ENCODE data around the gene CYP3A4. TPM values are rescaled to one million over a fixed set of nuclear protein-coding genes. Genes with fewer than 3 reads are reported as not detected.

CYP3A4 gene
- total and polyA plus RNA-seq, 7 experiments from 2014 or later, result not detected

Other genes with a start within 250 kb of the CYP3A4 start
- 10 to 100 TPM in 2 of 5 experiments, 1 to 10 TPM in 3; 1.9 to 13.6 (median 5.0) TPM for gene FAM200A, start 232.1 kb downstream of the CYP3A4 start, total RNA-seq
- 1 to 10 TPM; 5.9 to 7.6 TPM for gene FAM200A, start 232.1 kb downstream of the CYP3A4 start, polyA plus RNA-seq
- 100 to 1,000 TPM; 110 to 165 (median 157) TPM for gene ZNF655, start 225.5 kb downstream of the CYP3A4 start, total RNA-seq
- gene ZNF655, start 225.5 kb downstream of the CYP3A4 start, polyA plus RNA-seq, result 10 to 100 TPM; 65.8 to 81.7 TPM
- 1 to 10 TPM in 1 of 5 experiments, under 1 TPM in 3, not detected in 1; 0.80 to 1.9 (median 0.90) TPM for gene TMEM225B, start 185.9 kb downstream of the CYP3A4 start, total RNA-seq
- gene TMEM225B, start 185.9 kb downstream of the CYP3A4 start, polyA plus RNA-seq, result 1 to 10 TPM in 1 of 2 donors, under 1 TPM in 1; 0.44 to 2.5 TPM
- 10 to 100 TPM; 33.9 to 51.6 (median 43.8) TPM for gene ZSCAN25, start 167.2 kb downstream of the CYP3A4 start, total RNA-seq
- 10 to 100 TPM; 15.5 to 20.6 TPM for gene ZSCAN25, start 167.2 kb downstream of the CYP3A4 start, polyA plus RNA-seq
- gene CYP3A5, start 104.2 kb downstream of the CYP3A4 start, total RNA-seq, result under 1 TPM in 1 of 5 experiments, not detected in 4; 0.27 TPM
- gene CYP3A5, start 104.2 kb downstream of the CYP3A4 start, polyA plus RNA-seq, result under 1 TPM; 0.69 to 0.87 TPM
- gene CYP3A7, start 49.0 kb downstream of the CYP3A4 start, total RNA-seq, result not detected
- under 1 TPM in 1 of 2 donors, not detected in 1; 0.08 TPM for gene CYP3A7, start 49.0 kb downstream of the CYP3A4 start, polyA plus RNA-seq
- under 1 TPM in 1 of 5 experiments, not detected in 4; 0.32 TPM for gene CYP3A43, start 43.8 kb upstream of the CYP3A4 start, total RNA-seq
- gene CYP3A43, start 43.8 kb upstream of the CYP3A4 start, polyA plus RNA-seq, result not detected
- under 1 TPM in 4 of 5 experiments, not detected in 1; 0.41 to 0.70 (median 0.52) TPM for gene OR2AE1, start 92.8 kb upstream of the CYP3A4 start, total RNA-seq
- not detected for gene OR2AE1, start 92.8 kb upstream of the CYP3A4 start, polyA plus RNA-seq
- 10 to 100 TPM; 30.1 to 75.0 (median 37.6) TPM for gene TRIM4, start 135.3 kb upstream of the CYP3A4 start, total RNA-seq
- 10 to 100 TPM; 31.9 to 37.8 TPM for gene TRIM4, start 135.3 kb upstream of the CYP3A4 start, polyA plus RNA-seq
- gene GJC3, start 145.4 kb upstream of the CYP3A4 start, total RNA-seq, result 1 to 10 TPM in 1 of 5 experiments, under 1 TPM in 3, not detected in 1; 0.41 to 1.1 (median 0.58) TPM
- gene GJC3, start 145.4 kb upstream of the CYP3A4 start, polyA plus RNA-seq, result under 1 TPM; 0.61 to 0.92 TPM
- not detected for gene AZGP1, start 191.8 kb upstream of the CYP3A4 start, total RNA-seq
- gene AZGP1, start 191.8 kb upstream of the CYP3A4 start, polyA plus RNA-seq, result not detected
- gene ZKSCAN1, start 231.4 kb upstream of the CYP3A4 start, total RNA-seq, result 100 to 1,000 TPM in 2 of 5 experiments, 10 to 100 TPM in 3; 54.0 to 103 (median 70.1) TPM
- 10 to 100 TPM; 47.0 to 55.5 TPM for gene ZKSCAN1, start 231.4 kb upstream of the CYP3A4 start, polyA plus RNA-seq

Data from naive thymus-derived CD4-positive, alpha-beta T cell (primary cell).